Stimulated activated CD8-positive, alpha-beta memory T cell treated with anti-CD3 and anti-CD28 coated beads, Interleukin-15, amount 100 ng/mL, for 1 hour (primary cell): ENCODE results near the gene USP24.
"Not testable (repeated sequence)": the region's sequence is repeated elsewhere in the genome, so short reads cannot be mapped to it uniquely, and the experiment has no call there.

Experiments
- DNase-seq: peaks from one replicate; pipeline ENCODE4 v3.0.0-alpha.2; 2020; ENCODE audit warnings: low read depth

The USP24 gene

DNA sequence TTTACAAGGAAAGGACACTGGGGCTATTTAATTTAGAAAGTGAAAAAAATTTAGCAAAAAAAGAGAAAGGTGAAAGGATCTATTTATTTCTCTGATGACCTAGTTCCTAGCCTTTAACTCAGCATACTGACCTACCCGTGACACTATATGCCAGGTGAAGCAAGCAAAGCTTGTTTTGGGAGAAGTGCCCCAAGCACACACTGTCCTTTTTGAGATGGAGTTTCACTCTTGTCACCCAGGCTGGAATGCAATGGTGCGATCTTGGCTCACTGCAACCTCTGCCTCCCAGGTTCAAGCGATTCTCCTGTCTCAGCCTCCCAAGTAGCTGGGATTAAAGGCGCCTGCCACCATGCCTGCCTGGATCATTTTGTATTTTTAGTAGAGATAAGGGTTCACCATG lies 14.6 kb upstream of the USP24 start:
- DNase-seq: not testable (repeated sequence)

DNA sequence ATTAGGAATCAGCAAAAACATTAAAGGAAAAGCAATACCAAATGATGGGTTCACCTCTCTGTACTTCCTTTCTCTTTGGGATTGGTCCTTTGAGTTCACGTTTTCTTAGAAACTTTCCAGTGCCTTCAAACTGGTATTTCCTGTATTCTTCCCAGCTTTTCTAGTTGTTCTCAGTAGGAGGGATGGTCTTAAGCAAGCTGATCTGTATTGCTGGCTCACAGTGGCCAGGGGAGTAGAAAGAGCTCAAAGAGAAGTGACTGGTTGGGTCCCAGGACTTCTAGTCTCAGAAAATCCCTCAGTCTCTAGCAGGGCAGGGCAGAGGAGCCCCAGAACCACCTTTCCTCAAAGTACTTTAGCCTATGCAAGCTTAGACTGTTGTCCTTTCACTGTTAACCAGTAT lies 10.1 kb upstream of the USP24 start:
- no peak for DNase-seq

DNA sequence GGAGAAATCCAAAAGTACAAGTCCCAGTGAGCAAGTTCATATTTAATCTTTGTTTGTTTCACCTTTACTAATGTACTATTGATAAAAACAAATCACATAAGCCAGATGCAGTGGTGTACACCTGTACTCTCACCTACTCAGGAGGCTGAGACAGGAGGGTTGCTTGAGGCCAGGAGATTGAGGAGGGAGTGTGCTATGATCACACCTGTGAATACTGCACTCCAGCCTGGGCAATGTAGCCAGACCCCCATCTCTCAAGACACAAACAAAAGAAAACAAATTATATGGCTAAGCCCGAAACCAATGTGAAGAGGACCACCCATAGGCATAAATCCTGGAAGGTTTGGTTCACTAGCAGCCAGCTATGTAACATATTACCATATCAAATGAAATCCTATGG lies 9.6 kb upstream of the USP24 start:
- no peak for DNase-seq

GRCh38 chr1:55222152-55222551 lies 7.0 kb upstream of the USP24 start:
- no peak for DNase-seq

DNA sequence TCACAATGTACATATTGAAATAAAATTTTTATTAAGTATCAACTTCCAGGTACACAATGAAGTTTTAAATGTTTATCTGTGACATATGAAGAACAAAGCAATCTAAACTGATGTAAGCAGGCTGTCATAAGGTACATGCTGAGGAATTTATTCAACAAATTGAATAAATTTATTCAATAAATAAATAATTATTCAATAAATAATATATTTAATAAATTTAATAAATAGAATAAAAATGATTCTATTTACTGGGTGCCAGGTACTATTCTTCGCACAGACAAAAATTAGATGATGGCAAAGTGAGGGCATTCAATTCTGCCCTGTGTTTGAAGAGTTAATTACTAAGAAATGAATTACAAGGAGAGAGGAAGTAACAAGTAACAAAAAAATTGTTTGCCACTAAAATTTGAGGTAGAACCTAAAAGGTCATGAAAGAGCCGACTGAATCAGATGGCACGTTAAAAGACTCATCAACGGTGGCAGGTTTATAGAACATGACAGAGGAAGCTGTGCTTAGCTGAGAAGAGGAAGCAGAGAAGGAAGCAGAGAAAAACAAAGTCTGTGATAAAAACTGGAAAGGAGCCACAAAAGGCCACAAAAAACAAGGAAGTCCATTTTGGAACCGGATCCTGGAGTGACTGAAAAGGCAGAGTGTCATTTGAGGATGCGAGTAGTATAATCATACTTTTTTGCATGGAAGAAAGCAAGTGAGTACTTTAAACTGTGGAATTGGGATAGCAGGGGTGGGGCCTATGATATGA lies 2.2 kb upstream of the USP24 start:
- DNase-seq: no peak

DNA sequence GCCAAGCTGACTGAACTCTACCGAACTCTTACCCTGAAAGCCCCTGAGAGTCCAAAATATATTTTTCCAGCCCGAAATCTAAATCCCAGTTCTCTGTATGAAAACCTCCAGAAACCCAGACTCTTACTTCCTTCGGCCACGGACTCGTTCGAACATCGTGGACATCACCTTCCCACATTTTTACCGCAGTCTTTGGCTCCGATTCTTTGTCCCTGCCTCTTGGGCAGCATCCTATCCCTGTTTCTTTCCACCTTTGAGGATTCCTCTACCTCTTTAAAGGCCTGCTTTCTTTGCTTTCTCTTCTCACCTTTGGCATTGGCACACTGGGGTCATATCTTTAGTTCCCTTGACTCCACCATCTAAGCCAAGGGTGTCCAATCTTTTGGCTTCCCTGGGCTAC lies 932 bp upstream of the USP24 start:
- DNase-seq: no peak

- DNase-seq: no peak
Observed at GRCh38 chr1:55214934-55215193, 300 bp downstream of the USP24 start.

DNA sequence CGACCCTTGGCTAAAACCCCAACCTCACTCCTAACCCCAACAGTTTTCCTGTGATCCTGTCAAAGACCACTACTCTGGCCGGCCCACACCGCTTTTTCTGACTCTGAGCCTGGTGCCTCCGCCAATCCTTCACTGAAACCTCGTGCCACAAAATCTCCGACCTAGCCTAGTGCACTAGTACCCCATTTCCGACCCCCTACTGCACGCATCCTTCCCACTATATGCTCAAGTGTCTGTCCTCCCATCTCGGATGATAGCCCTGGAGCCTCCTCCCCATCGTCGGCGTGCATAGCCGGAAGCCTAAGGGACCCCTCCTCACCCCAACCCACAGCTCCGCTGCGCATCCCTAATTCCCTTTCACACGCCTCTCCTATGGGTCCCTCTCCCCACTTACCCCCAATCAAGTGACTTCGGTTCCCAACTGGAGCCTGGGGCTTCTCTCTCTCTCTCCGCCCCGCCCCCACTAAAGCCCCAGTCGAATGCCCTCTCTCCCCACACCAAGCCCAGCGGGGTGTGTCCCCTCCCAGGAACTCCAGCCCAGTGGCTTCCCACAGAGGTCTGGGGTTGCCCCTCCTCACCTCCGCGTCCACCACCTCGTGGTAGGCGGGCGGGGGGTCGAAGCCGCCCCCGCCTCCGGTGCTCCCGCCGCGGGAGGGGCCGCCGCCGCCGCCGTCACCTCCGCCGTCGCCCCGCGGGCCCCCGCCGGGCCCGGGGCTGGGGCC lies 791 bp downstream of the USP24 start:
- no peak for DNase-seq

- DNase-seq: no peak
Observed at GRCh38 chr1:55213885-55214211, 1.3 kb downstream of the USP24 start.

- DNase-seq: no peak
Observed at GRCh38 chr1:55213151-55213884, 1.8 kb downstream of the USP24 start.

DNA sequence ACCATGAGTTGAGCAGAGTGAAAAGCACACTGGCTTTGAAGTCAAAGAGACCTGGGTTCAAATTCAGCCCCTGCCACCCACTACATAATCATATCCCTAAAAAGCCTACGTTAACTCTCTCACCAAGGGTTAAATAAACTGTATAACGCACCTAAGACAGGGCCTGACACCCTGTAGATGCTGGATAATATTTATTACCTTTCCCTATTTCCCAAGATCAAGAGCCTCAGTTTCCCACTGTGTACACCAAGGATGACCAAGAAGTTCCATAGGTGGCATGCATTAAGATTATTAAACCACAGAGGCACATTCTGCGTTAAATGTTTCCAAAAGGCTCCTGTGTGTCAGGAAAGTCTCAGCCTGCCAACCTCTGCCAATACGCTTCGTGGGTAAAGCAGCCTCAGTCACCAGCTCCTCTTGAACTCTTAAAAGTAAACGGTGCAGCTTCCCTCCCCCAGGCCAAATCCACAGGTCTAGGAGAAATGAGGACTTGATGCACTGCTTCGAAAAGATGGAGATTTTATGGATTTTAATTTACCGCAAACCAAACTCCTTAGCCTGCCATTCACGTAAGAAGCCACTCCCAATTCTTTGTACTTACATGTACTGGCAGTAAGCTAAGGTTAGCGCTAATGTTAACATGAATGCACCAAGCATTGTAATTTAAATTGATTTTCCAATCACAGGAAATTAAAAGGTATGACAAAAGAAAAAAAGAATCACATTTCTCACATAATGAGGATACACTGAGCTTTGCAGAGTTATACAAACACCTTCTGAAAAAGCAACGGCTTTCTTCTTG lies 2.6 kb downstream of the USP24 start:
- DNase-seq: no peak

DNA sequence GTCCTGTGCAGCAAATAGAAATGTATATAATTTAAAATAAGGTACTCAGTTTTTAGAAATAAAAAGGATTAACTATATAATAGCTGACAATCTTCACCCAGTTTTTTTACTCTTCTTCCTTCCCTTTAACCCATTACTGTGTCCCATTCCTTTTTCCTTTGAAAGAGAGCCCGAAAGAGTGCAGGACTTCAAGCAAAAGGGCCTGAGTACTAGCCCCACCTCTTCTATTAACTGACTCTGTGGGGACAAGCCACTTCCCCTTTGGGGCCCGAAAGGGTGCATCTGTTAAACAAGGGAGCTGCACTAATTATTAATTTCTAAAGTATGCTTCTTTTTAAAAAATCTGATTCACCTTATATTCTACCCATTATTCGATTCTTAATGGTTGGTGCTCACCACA lies 3.3 kb downstream of the USP24 start:
- DNase-seq: no peak

DNA sequence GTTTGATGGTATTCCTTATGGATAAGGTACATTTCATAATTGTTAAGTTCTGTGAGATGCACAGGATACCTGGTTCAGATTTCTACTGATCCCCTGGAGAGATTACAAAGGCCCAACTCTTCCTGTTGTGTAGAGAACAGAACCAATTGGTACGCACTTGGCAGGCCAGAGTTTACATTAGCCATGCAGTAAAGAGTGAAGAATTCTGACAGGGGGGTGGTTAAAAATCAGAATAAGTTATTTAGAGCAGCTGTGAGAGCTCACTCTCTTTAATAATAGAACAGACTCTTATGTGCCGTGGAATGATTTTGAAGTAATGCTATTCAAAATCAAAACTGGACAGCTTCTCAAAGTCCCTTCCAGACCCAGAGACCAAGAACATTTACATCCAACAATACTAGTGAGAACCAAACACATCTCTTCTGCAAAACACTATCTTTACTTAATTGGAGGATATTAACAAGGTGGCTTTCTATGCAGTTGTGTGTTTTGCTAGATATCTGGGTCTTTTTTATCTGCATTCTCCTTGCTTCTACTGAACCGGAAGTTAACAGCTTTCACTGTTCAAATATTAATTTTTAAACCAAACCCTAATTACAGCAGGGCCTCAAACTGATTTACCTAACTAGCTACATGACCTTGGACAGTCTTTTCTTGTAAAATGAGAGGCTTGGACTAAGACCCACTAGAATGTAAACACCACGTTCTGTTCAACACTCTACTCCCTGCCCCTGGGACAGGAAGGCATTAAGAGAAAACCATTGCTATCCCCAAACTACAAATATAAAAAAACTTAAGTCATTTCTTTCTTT lies 4.0 kb downstream of the USP24 start:
- DNase-seq: no peak

- DNase-seq: no peak
Observed at GRCh38 chr1:55209247-55209646, 5.9 kb downstream of the USP24 start.

- DNase-seq: no peak
Observed at GRCh38 chr1:55206210-55206609, 9.0 kb downstream of the USP24 start.

GRCh38 chr1:55204997-55205396 lies 10.2 kb downstream of the USP24 start:
- no peak for DNase-seq

DNA sequence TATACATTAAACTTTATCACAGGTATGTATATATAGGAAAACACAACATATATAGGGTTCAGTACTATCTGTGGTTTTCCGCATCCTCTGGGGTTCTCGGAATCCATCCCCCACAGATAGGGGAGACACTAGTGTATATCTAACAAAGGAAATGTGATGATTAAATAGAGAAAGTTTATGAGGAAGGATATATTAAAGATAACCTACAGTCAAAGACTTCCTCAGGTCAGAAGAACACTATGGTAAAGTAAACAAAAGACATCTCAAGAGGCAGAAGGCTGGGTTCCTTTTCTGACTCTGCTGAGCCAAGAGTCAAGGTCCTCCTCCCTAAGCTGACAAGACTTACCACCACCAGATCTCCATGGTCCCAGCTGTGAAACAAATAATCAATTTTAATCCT lies 12.1 kb downstream of the USP24 start:
- DNase-seq: no peak

DNA sequence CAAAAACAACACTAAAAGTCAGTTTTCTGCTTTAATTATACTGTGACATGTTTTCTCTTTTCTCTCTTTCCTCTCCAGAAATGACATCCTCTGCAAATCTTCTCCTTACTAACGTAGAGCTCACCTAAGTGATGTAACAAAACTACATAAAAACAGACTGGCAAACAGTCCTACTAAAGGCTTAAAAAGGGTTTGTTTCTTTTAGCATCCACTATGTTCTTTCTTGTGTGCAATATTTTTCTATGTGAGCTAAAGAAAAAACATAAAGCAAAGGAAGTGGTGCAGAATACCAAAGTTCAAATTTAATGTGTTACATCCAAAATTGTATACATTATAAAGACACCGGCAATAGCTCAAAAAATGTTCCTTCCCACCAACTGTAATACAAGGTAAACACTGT lies 14.5 kb downstream of the USP24 start:
- DNase-seq: no peak

DNA sequence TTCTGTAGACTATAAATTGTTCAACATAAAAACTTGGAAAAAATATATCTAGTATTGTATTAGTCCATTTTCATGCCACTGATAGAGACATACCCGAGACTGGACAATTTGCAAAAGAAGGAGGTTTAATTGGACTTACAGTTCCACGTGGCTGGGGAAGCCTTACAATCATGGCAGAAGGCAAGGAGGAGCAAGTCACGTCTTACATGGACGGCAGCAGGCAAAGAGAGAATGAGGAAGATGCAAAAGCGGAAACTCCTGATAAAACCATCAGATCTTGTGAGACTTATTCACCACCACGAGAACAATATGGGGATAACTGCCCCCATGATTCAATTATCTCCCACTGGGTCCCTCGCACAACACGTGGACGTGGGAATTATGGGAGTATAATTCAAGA lies 15.4 kb downstream of the USP24 start:
- DNase-seq: not testable (repeated sequence)

DNA sequence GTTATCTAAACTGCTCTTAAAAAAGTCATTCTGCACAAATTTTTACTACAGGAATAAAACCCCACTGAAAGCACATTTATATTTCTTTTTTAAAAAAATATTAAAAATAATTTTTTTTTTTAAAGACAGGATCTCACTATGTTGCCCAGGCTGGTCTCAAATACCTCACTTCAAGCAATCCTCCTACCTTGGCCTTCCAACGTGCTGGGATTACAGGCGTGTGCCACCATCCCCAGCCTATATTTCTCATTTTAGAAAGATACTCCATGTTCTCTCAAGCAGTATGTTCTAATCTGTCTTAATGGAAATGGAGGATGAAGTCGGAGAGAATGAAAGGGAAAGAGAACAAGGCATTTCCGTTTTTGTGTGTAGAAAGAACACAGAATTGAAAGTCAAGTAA lies 17.1 kb downstream of the USP24 start:
- DNase-seq: no peak

- no peak for DNase-seq
Observed at GRCh38 chr1:55197099-55197498, 18.1 kb downstream of the USP24 start.
